Measurements from ENCODE around the gene MED13L.

DNA sequence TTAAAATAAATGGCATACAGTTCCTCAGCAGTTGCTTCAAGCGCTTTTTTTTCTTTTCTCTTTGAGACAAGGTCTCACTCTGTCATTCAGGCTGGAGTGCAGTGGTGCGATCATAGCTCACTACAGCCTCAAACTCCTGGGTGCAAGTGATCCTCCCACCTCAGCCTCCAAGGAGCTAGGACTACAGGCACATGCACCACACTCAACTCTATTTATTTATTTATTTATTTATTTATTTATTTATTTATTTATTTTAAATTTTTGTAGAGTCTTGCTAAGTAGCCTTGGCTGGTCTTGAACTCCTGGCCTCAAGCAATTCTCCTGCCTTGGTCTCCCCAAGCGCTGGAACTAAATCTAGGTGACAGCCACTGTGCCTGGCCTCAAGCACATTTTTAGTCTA lies 132.0 kb downstream of the MED13L start:
- TF ChIP-seq, protein P1, sequence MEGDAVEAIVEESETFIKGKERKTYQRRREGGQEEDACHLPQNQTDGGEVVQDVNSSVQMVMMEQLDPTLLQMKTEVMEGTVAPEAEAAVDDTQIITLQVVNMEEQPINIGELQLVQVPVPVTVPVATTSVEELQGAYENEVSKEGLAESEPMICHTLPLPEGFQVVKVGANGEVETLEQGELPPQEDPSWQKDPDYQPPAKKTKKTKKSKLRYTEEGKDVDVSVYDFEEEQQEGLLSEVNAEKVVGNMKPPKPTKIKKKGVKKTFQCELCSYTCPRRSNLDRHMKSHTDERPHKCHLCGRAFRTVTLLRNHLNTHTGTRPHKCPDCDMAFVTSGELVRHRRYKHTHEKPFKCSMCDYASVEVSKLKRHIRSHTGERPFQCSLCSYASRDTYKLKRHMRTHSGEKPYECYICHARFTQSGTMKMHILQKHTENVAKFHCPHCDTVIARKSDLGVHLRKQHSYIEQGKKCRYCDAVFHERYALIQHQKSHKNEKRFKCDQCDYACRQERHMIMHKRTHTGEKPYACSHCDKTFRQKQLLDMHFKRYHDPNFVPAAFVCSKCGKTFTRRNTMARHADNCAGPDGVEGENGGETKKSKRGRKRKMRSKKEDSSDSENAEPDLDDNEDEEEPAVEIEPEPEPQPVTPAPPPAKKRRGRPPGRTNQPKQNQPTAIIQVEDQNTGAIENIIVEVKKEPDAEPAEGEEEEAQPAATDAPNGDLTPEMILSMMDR (conservative IDR thresholded peaks at IDR 0.05; ENCODE audit: low read depth, low read length): no peak
- TF ChIP-seq EZH2 (IDR thresholded peaks at IDR 0.05; ENCODE audit: borderline replicate concordance, low read depth, low read length, poor library complexity, severe bottlenecking): no peak

Data from A673 (cell line).